OCI-M2 (cell line): ENCODE data around the gene POLR1B.
"Not testable (repeated sequence)": the region's sequence is repeated elsewhere in the genome, so short reads cannot be mapped to it uniquely, and the experiment has no call there.

Experiments used
- DNase-seq: peaks from one replicate; lab custom pipeline; 2025; ENCODE audit not compliant: unreplicated experiment; lab: John Stamatoyannopoulos, UW

The POLR1B gene

GRCh38 chr2:112539306-112539705, 3.0 kb upstream of the POLR1B start:
- no peak for DNase-seq

GRCh38 chr2:112540906-112541305, 1.4 kb upstream of the POLR1B start:
- DNase-seq, result no peak

GRCh38 chr2:112541315-112542122, 746 bp upstream of the POLR1B start:
- peak; percentile 77 for DNase-seq

- DNase-seq, result no peak
Observed at GRCh38 chr2:112542984-112543661, 858 bp downstream of the POLR1B start.

GRCh38 chr2:112547333-112547732, 5.1 kb downstream of the POLR1B start:
- no peak for DNase-seq

- DNase-seq, result no peak
Observed at GRCh38 chr2:112548980-112549379, 6.7 kb downstream of the POLR1B start.

- DNase-seq, result no peak
Observed at GRCh38 chr2:112566104-112566503, 23.8 kb downstream of the POLR1B start.

GRCh38 chr2:112566508-112566907, 24.2 kb downstream of the POLR1B start:
- not testable (repeated sequence) for DNase-seq

GRCh38 chr2:112572005-112572404, 29.7 kb downstream of the POLR1B start:
- DNase-seq, result no peak

- no peak for DNase-seq
Observed at GRCh38 chr2:112577756-112578155, 35.5 kb downstream of the POLR1B start.

- DNase-seq, result no peak
Observed at GRCh38 chr2:112579241-112579640, 37.0 kb downstream of the POLR1B start.

GRCh38 chr2:112580084-112580483, 37.8 kb downstream of the POLR1B start:
- no peak for DNase-seq

- peak; percentile 13 for DNase-seq
Observed at GRCh38 chr2:112582314-112582746, 40.1 kb downstream of the POLR1B start.

- no peak for DNase-seq
Observed at GRCh38 chr2:112583497-112584133, 41.4 kb downstream of the POLR1B start.

GRCh38 chr2:112584134-112584890, 42.0 kb downstream of the POLR1B start, which contains the start of gene CHCHD5:
Gene CHCHD5 (plus strand): TSS chr2:112584609. CDS start chr2:112584648, 39 bp downstream.
- peak; percentile 73 for DNase-seq

GRCh38 chr2:112584891-112585250, 42.6 kb downstream of the POLR1B start:
- no peak for DNase-seq

- no peak for DNase-seq
Observed at GRCh38 chr2:112585400-112585799, 43.1 kb downstream of the POLR1B start.

GRCh38 chr2:112585873-112586464, 43.7 kb downstream of the POLR1B start:
- DNase-seq, result no peak

- DNase-seq, result no peak
Observed at GRCh38 chr2:112588611-112589045, 46.4 kb downstream of the POLR1B start.

GRCh38 chr2:112591413-112591812, 49.1 kb downstream of the POLR1B start:
- DNase-seq, result no peak

- no peak for DNase-seq
Observed at GRCh38 chr2:112593736-112594135, 51.5 kb downstream of the POLR1B start.
